ENCODE measurements around the gene MAEA. TPM values are rescaled to one million over a fixed set of nuclear protein-coding genes. Genes with fewer than 3 reads are reported as not detected.

Gene MAEA
- total and polyA plus RNA-seq, 2 experiments from 2014 or later, result 49.8 to 99.0 TPM

DNA sequence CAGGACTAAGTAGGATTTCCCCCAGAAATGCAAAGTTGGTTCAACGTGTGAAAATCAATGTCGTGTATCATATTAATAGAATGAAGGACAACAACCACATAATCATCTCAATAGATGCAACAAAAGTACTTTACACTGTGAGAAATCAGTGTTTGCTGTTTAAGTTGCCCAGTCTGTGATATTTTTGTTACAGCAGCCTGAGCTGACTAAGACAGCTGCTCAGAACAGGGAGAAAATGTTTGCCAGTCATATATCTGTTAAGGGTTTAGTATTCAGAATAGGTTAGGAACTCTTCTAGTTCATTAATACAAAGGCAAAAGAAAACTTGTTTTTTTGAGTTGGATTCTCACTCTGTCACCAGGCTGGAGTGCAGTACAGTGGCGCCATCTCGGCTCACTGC is 12.5 kb downstream of the MAEA start (continued):
- TF ChIP-seq POLR2AphosphoS5 (IDR thresholded peaks at IDR 0.05; ENCODE audit: low read depth), result no peak
- TF ChIP-seq, protein P1, sequence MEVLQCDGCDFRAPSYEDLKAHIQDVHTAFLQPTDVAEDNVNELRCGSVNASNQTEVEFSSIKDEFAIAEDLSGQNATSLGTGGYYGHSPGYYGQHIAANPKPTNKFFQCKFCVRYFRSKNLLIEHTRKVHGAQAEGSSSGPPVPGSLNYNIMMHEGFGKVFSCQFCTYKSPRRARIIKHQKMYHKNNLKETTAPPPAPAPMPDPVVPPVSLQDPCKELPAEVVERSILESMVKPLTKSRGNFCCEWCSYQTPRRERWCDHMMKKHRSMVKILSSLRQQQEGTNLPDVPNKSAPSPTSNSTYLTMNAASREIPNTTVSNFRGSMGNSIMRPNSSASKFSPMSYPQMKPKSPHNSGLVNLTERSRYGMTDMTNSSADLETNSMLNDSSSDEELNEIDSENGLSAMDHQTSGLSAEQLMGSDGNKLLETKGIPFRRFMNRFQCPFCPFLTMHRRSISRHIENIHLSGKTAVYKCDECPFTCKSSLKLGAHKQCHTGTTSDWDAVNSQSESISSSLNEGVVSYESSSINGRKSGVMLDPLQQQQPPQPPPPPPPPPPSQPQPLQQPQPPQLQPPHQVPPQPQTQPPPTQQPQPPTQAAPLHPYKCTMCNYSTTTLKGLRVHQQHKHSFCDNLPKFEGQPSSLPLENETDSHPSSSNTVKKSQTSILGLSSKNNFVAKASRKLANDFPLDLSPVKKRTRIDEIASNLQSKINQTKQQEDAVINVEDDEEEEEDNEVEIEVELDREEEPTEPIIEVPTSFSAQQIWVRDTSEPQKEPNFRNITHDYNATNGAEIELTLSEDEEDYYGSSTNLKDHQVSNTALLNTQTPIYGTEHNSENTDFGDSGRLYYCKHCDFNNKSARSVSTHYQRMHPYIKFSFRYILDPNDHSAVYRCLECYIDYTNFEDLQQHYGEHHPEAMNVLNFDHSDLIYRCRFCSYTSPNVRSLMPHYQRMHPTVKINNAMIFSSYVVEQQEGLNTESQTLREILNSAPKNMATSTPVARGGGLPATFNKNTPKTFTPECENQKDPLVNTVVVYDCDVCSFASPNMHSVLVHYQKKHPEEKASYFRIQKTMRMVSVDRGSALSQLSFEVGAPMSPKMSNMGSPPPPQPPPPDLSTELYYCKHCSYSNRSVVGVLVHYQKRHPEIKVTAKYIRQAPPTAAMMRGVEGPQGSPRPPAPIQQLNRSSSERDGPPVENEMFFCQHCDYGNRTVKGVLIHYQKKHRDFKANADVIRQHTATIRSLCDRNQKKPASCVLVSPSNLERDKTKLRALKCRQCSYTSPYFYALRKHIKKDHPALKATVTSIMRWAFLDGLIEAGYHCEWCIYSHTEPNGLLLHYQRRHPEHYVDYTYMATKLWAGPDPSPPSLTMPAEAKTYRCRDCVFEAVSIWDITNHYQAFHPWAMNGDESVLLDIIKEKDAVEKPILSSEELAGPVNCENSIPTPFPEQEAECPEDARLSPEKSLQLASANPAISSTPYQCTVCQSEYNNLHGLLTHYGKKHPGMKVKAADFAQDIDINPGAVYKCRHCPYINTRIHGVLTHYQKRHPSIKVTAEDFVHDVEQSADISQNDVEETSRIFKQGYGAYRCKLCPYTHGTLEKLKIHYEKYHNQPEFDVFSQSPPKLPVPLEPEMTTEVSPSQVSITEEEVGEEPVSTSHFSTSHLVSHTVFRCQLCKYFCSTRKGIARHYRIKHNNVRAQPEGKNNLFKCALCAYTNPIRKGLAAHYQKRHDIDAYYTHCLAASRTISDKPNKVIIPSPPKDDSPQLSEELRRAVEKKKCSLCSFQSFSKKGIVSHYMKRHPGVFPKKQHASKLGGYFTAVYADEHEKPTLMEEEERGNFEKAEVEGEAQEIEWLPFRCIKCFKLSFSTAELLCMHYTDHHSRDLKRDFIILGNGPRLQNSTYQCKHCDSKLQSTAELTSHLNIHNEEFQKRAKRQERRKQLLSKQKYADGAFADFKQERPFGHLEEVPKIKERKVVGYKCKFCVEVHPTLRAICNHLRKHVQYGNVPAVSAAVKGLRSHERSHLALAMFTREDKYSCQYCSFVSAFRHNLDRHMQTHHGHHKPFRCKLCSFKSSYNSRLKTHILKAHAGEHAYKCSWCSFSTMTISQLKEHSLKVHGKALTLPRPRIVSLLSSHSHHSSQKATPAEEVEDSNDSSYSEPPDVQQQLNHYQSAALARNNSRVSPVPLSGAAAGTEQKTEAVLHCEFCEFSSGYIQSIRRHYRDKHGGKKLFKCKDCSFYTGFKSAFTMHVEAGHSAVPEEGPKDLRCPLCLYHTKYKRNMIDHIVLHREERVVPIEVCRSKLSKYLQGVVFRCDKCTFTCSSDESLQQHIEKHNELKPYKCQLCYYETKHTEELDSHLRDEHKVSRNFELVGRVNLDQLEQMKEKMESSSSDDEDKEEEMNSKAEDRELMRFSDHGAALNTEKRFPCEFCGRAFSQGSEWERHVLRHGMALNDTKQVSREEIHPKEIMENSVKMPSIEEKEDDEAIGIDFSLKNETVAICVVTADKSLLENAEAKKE (CRISPR knock-in tag; IDR thresholded peaks at IDR 0.05), result no peak
- TF ChIP-seq, protein P2, sequence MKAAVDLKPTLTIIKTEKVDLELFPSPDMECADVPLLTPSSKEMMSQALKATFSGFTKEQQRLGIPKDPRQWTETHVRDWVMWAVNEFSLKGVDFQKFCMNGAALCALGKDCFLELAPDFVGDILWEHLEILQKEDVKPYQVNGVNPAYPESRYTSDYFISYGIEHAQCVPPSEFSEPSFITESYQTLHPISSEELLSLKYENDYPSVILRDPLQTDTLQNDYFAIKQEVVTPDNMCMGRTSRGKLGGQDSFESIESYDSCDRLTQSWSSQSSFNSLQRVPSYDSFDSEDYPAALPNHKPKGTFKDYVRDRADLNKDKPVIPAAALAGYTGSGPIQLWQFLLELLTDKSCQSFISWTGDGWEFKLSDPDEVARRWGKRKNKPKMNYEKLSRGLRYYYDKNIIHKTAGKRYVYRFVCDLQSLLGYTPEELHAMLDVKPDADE (IDR thresholded peaks at IDR 0.05), result no peak
- no peak for TF ChIP-seq ZNF114 (CRISPR knock-in tag; IDR thresholded peaks at IDR 0.05)
- TF ChIP-seq NANOG (IDR thresholded peaks at IDR 0.05; ENCODE audit: borderline replicate concordance), result no peak
- no peak for TF ChIP-seq CREB1 (CRISPR knock-in tag; IDR thresholded peaks at IDR 0.05; ENCODE audit: low read depth)
- no peak for TF ChIP-seq EZH2 (IDR thresholded peaks at IDR 0.05; ENCODE audit: low read depth, unreplicated experiment)

GRCh38 chr4:1305261-1305711 is 15.6 kb downstream of the MAEA start:
- H2AFZ ChIP-seq, result no peak overlapping the region
- H3K4me3 ChIP-seq, result no peak overlapping the region
- ATAC-seq, result no peak
- H3K79me2 ChIP-seq (replicated peaks; ENCODE audit: insufficient read depth), result peaks cover 93% of the 10 kb centered on the region
- peaks cover 8% of the 10 kb centered on the region for H3K4me1 ChIP-seq (ENCODE audit: insufficient read depth)
- Mint-ChIP-seq H3K9me3 (no peaks in the 10 kb centered on the region), H3K27me3 (ENCODE audit: insufficient read depth, low read depth, poor library complexity) (peaks cover 7% of the 10 kb centered on the region), H3K27ac (peak overlapping the region; percentile 75; the same call in 1 of the 2 replicates), H3K4me1 (peaks cover 23% of the 10 kb centered on the region), H3K36me3 (ENCODE audit: low read depth) (peaks cover 13% of the 10 kb centered on the region; the same call in 2 of the 3 replicates), H3K4me3 (no peak overlapping the region)
- H3K9me2 ChIP-seq (ENCODE audit: insufficient read depth), result no peaks in the 10 kb centered on the region
- no peaks in the 10 kb centered on the region for H3K36me3 ChIP-seq (ENCODE audit: insufficient read depth)
- peaks cover 3% of the 10 kb centered on the region; the same call in 1 of the 2 replicates for H3F3A ChIP-seq (replicated peaks; ENCODE audit: low read depth)
- TF ChIP-seq POLR2AphosphoS5 (IDR thresholded peaks at IDR 0.05; ENCODE audit: low read depth) (no peak), ZNF331 (CRISPR knock-in tag; IDR thresholded peaks at IDR 0.05; ENCODE audit: low read depth) (no peak), CTCF (conservative IDR thresholded peaks at IDR 0.05; ENCODE audit: low read depth in 2 of 2) (no peak), EZH2phosphoT487 (IDR thresholded peaks at IDR 0.05; ENCODE audit: unreplicated experiment) (no peak), ZNF114 (CRISPR knock-in tag; IDR thresholded peaks at IDR 0.05) (no peak)
- TF ChIP-seq, protein P3, sequence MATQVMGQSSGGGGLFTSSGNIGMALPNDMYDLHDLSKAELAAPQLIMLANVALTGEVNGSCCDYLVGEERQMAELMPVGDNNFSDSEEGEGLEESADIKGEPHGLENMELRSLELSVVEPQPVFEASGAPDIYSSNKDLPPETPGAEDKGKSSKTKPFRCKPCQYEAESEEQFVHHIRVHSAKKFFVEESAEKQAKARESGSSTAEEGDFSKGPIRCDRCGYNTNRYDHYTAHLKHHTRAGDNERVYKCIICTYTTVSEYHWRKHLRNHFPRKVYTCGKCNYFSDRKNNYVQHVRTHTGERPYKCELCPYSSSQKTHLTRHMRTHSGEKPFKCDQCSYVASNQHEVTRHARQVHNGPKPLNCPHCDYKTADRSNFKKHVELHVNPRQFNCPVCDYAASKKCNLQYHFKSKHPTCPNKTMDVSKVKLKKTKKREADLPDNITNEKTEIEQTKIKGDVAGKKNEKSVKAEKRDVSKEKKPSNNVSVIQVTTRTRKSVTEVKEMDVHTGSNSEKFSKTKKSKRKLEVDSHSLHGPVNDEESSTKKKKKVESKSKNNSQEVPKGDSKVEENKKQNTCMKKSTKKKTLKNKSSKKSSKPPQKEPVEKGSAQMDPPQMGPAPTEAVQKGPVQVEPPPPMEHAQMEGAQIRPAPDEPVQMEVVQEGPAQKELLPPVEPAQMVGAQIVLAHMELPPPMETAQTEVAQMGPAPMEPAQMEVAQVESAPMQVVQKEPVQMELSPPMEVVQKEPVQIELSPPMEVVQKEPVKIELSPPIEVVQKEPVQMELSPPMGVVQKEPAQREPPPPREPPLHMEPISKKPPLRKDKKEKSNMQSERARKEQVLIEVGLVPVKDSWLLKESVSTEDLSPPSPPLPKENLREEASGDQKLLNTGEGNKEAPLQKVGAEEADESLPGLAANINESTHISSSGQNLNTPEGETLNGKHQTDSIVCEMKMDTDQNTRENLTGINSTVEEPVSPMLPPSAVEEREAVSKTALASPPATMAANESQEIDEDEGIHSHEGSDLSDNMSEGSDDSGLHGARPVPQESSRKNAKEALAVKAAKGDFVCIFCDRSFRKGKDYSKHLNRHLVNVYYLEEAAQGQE (IDR thresholded peaks at IDR 0.05; ENCODE audit: unreplicated experiment), result no peak
- peaks cover 40% of the 10 kb centered on the region; the same call in 1 of the 2 replicates for H4K20me1 ChIP-seq (replicated peaks; ENCODE audit: insufficient read depth)
- DNase-seq (ENCODE audit: low spot score), result no peak
- H3K27ac ChIP-seq (ENCODE audit: low read depth), result no peak overlapping the region
- H3K27me3 ChIP-seq (ENCODE audit: insufficient read depth), result no peaks in the 10 kb centered on the region
- H3K4me2 ChIP-seq, result no peak overlapping the region
